Left ventricle myocardium superior (tissue), 1 donor: ENCODE results near the gene KLK2. TPM values are rescaled to one million over a fixed set of nuclear protein-coding genes. Genes with fewer than 3 reads are reported as not detected.

Experiments
- ATAC-seq: fragments of 200-7000 bp; cut with Tn5 transposase; one replicate; pipeline ENCODE4 v1.9.1; 2020; ENCODE audit warnings: mild to moderate bottlenecking, moderate library complexity
- DNase-seq: peaks from one replicate; pipeline ENCODE4 v3.0.0-alpha.2; 2020
- intact Hi-C: fragments of 100-400 bp; cut with micrococcal nuclease; formaldehyde crosslinking; loops from one replicate; pipeline ENCODE4 v1.11.0; 2022
- total RNA-seq: library from RNA; stranded (reverse); fragmentation: NEBNext Ultra II Directional; extraction: Animal tissue kit (Norgen Biotek cat#: 25700); gene quantifications from one replicate; pipeline ENCODE4 v1.2.1, GENCODE V29; 2021
- donor health status: DM: no; HTN: yes; CAD: no; lungs with severe emphysema.

The KLK2 gene
- total RNA-seq, 1 donor from 2014 or later: not detected

DNA sequence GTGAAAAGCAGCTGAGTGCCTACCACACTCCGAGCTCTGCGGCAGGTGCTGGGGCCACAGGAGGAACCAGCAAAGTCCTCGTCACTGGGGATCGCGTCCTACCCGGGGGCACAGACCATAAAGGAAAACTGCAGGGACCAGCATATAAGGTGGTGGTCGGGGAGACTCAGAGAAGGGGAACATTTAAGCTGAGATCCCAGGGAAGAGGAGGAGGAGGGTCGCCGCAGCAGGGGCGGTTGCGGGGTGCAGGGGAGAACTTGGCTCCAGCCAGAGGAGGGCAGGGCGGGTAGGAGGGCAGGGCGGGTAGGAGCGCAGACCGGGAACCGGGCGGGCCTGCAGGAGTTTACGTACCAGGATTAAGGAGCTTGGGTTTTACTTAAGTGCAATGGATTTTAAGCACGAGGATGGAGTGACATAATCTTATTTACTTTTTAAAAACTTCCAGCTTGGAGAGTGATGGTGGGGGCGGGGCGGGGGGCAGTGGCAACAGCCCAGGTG is 38.9 kb downstream of the KLK2 start:
- ATAC-seq (no peak), DNase-seq (no peak)
- intact Hi-C loops: no loop called here

DNA sequence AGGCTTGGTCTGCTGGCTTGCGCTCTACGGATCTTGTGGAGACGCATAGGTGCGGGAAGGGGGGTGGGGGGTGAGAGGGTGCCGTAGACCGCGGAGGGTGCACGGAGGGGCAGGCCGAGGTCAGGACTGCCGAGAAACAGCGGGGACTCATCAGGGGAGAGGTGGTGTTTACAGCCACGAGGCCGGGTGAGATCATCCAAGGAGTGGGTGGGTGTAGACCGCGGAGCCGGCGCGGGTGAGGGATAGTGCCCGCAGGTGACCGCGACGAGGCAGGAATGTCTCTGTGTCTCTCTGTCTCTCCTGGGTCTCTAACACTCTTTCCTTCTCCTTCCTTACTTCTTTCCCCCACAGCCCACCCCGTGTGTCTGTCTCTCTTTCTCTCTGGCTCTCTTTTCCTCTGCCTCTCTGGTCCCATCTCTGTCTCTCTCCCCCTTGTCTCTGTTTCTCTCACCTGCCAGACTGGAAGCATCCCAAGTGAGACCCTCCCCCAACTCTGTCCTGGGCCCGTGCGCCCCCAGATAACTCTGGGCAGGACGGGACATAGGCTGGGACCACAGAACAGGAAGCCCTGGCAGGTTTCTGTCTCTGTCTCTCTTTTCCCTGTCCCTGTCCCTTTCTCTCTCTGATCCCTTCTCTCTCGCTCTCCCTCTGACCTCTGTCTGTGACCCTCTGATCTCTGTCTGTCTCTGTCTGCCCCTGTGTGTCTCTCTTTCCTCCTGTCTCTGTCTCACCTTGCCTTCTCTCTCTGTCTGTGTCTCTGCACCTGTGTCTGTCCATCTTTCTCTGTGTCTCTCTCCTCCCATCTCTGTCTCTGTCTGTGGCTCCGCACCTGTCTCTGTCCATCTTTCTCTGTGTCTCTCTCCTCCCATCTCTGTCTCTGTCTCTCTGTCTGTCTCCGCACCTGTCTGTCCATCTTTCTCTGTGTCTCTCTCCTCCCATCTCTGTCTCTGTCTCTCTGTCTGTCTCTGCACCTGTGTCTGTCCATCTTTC is 39.8 kb downstream of the KLK2 start:
- intact Hi-C loops: no loop called here
- DNase-seq (no peak), ATAC-seq (no peak)

GRCh38 chr19:50916069-50916468 is 42.8 kb downstream of the KLK2 start:
- DNase-seq (no peak), ATAC-seq (no peak)
- intact Hi-C loops: no loop called here

DNA sequence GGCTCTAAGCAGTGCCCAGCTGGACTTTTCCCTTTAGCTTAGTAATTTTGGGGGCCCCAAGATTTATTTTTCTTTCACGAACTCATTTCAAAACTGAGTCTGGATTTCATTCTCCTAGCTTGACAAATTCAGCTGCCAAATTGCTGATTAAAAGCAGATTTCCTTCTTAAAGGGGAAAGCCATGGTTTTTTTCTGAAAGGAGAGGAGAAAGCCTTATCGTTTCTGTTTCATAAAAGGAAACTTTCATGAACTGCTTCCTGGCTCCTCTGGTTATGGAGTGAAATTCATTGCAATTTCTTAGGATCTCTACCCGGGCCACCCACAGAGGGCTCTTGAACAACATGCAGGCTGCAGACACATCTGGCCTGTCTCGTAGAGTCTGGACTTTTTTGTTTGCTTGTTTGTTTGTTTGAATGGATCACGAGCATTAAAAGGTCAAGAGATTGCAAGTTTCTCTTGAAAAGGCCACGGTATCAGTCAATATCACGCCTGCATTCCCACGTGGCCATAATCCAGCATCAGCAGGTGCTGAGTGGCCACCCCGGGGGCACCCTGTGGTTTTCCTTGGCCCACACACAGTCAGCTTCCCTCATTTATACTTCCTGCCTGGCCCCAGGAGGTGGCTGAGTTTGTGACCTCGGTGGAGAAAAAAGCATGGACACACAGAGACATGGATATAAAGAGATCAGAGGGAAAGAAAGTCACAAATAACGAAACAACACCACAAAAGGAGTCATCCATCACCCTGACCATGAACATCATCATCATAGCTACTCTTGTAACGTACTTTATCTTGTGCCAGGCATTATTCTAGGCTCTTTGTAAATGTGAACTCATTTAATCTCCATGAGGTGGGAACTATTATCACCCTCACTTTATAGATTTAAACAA is 48.4 kb downstream of the KLK2 start:
- DNase-seq: no peak
- ATAC-seq: no peak
- intact Hi-C loops: no loop called here

- intact Hi-C loops: no loop called here
- DNase-seq: peak; percentile 62
Measured at GRCh38 chr19:50922317-50922853, 49.1 kb downstream of the KLK2 start.

GRCh38 chr19:50924586-50924985 is 51.3 kb downstream of the KLK2 start:
- intact Hi-C loops: no loop called here
- no peak for DNase-seq
- ATAC-seq: no peak

More at GRCh38 chr19:50922317-50922853, 49.1 kb downstream of the KLK2 start:
- peak; percentile 93 for ATAC-seq

DNA sequence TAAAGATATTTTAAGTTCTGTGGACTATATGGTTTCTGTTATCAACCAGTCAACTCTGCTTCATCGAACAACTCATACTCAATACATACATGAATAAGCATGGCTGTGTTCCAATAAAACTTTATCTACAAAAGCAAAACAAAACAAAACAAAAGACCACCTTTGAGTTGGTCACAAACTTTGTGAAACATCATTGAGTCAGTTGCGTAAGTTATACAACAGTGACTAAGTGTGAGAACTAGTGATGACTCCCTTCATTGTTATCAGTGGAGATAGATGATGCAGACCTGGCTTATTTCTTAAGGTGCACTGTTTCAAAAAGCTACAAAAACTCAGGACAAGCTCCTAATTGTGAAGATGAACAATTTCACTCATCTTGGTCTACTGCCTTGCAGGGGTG is 52.5 kb downstream of the KLK2 start:
- intact Hi-C loops: no loop called here

DNA sequence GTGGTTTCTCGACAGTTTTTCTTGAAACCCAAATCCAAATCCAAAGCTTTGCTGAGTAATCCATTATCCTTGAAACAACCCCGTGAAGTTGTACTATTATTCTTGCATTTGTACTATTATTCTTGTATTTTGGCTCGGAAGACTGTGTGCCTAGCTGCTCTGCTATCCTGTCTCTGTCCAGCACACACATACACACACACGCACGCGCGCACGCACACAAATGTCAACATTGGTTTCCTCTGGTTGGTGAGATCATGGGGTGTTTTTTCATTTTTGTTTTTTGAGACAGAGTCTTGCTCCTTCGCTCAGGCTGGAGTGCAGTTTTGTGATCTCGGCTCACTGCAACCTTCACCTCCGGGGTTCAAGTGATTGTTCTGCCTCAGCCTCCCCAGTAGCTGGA is 52.9 kb downstream of the KLK2 start:
- ATAC-seq: no peak
- intact Hi-C loops: no loop called here
- DNase-seq: no peak

More for the DNA sequence above, 52.5 kb downstream of the KLK2 start:
- ATAC-seq (no peak), DNase-seq (no peak)

- intact Hi-C loops: no loop called here
- ATAC-seq (no peak), DNase-seq (no peak)
Measured at GRCh38 chr19:50928831-50929230, 55.6 kb downstream of the KLK2 start.

Other genes with a start within 250 kb of the KLK2 start
- 0.15 TPM for gene SYT3, start 233.6 kb upstream of the KLK2 start, total RNA-seq
- gene C19orf81, start 224.0 kb upstream of the KLK2 start, total RNA-seq: 2.7 TPM
- gene SHANK1, start 153.6 kb upstream of the KLK2 start, total RNA-seq: 0.32 TPM
- gene CLEC11A, start 150.1 kb upstream of the KLK2 start, total RNA-seq: 2.9 TPM
- gene GPR32, start 103.0 kb upstream of the KLK2 start, total RNA-seq: not detected
- gene ACP4, start 83.0 kb upstream of the KLK2 start, total RNA-seq: not detected
- not detected for gene KLK1, start 49.7 kb upstream of the KLK2 start, total RNA-seq
- not detected for gene KLK15, start 39.9 kb upstream of the KLK2 start, total RNA-seq
- not detected for gene KLK3, start 18.5 kb upstream of the KLK2 start, total RNA-seq
- not detected for gene KLK4, start 38.0 kb downstream of the KLK2 start, total RNA-seq
- not detected for gene KLK5, start 79.6 kb downstream of the KLK2 start, total RNA-seq
- gene KLK6, start 96.2 kb downstream of the KLK2 start, total RNA-seq: not detected
- not detected for gene KLK7, start 110.5 kb downstream of the KLK2 start, total RNA-seq
- not detected for gene KLK8, start 128.2 kb downstream of the KLK2 start, total RNA-seq
- 0.50 TPM for gene KLK10, start 146.3 kb downstream of the KLK2 start, total RNA-seq
- 0.62 TPM for gene KLK11, start 153.2 kb downstream of the KLK2 start, total RNA-seq
- not detected for gene KLK12, start 161.6 kb downstream of the KLK2 start, total RNA-seq
- not detected for gene KLK13, start 191.7 kb downstream of the KLK2 start, total RNA-seq
- 0.89 TPM for gene KLK14, start 209.4 kb downstream of the KLK2 start, total RNA-seq
- 3.6 TPM for gene CTU1, start 235.0 kb downstream of the KLK2 start, total RNA-seq